PFSK-1 (cell line): Measurements from ENCODE around the gene HTT.

Source experiments
- FOXP2 ChIP-seq: optimal IDR thresholded peaks from 2 replicates; pipeline ENCODE3; 2011; ENCODE audit warnings: borderline replicate concordance, control low read depth, inconsistent platforms; ENCODE audit not compliant: insufficient read depth; ENCODE audit errors: extremely low read length, extremely low read depth
- POLR2AphosphoS5 ChIP-seq: IDR thresholded peaks from 2 replicates; pipeline ENCODE4 v1.6.1; 2012; ENCODE audit warnings: low read depth, mild to moderate bottlenecking, control low read depth, low read length, moderate library complexity
- SIN3A ChIP-seq: IDR thresholded peaks from 2 replicates; pipeline ENCODE4 v1.6.1; 2012; ENCODE audit warnings: mild to moderate bottlenecking, low read length, moderate library complexity, borderline replicate concordance; ENCODE audit not compliant: insufficient read depth
- TAF1 ChIP-seq: IDR thresholded peaks from 2 replicates; pipeline ENCODE4 v1.6.1; 2012; ENCODE audit warnings: low read length, control low read depth, borderline replicate concordance; ENCODE audit not compliant: insufficient read depth
- TF ChIP-seq, protein P1 (sequence below), 2 experiments: IDR thresholded peaks; 2 replicates each; pipeline versions ENCODE4 v1.6.1 to v1.8.0; 2011 to 2012; ENCODE audit warnings: low read depth in 2 of 2, low read length in 2 of 2, control low read depth in 1 of 2, inconsistent platforms in 1 of 2, mild to moderate bottlenecking in 1 of 2, moderate library complexity in 1 of 2; ENCODE audit not compliant: insufficient read depth in 1 of 2

Gene HTT

DNA sequence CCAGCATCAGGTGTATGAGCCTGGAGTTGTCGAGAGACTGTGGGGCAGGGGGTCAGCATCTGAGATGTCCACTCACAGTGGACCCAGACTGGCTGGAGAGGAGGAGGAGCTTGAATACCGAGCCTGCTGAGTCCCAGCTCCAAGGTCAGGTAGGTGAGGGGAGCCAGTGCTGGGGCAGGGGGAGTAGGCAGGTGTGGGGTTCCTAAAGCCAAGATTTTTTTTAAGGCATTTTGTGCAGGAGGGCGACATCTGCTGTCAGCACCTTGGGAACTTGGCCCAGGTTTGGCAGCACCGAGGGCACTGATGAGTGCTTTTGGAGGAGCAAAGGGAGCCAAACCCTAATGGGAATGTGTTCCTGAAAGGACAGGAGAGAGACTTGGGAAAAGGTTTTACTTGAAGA lies 110.2 kb downstream of the HTT start:
- TF ChIP-seq POLR2AphosphoS5, result no peak

DNA sequence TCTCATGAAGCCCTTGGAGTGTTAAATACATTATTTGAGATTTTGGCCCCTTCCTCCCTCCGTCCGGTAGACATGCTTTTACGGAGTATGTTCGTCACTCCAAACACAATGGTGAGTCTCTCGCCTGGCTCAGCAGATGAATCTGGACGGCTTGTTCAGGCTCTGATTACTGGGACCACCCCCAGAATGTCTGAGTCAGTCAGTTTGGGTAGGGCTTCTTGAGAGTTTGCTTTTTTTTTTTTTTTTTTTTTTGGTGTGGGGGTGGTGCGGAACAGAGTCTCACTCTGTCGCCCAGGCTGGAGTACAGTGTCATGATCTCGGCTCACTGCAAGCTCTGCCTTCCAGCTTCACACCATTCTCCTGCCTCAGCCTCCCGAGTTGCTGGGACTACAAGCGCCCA lies 112.1 kb downstream of the HTT start:
- no peak for TF ChIP-seq SIN3A
- no peak for TF ChIP-seq FOXP2
- TF ChIP-seq TAF1, result no peak
- TF ChIP-seq, protein P1, sequence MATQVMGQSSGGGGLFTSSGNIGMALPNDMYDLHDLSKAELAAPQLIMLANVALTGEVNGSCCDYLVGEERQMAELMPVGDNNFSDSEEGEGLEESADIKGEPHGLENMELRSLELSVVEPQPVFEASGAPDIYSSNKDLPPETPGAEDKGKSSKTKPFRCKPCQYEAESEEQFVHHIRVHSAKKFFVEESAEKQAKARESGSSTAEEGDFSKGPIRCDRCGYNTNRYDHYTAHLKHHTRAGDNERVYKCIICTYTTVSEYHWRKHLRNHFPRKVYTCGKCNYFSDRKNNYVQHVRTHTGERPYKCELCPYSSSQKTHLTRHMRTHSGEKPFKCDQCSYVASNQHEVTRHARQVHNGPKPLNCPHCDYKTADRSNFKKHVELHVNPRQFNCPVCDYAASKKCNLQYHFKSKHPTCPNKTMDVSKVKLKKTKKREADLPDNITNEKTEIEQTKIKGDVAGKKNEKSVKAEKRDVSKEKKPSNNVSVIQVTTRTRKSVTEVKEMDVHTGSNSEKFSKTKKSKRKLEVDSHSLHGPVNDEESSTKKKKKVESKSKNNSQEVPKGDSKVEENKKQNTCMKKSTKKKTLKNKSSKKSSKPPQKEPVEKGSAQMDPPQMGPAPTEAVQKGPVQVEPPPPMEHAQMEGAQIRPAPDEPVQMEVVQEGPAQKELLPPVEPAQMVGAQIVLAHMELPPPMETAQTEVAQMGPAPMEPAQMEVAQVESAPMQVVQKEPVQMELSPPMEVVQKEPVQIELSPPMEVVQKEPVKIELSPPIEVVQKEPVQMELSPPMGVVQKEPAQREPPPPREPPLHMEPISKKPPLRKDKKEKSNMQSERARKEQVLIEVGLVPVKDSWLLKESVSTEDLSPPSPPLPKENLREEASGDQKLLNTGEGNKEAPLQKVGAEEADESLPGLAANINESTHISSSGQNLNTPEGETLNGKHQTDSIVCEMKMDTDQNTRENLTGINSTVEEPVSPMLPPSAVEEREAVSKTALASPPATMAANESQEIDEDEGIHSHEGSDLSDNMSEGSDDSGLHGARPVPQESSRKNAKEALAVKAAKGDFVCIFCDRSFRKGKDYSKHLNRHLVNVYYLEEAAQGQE (IDR thresholded peaks at IDR 0.05; ENCODE audit: insufficient read depth in 1 of 2, low read depth in 2 of 2, low read length in 2 of 2), result no peak
- no peak for TF ChIP-seq POLR2AphosphoS5

DNA sequence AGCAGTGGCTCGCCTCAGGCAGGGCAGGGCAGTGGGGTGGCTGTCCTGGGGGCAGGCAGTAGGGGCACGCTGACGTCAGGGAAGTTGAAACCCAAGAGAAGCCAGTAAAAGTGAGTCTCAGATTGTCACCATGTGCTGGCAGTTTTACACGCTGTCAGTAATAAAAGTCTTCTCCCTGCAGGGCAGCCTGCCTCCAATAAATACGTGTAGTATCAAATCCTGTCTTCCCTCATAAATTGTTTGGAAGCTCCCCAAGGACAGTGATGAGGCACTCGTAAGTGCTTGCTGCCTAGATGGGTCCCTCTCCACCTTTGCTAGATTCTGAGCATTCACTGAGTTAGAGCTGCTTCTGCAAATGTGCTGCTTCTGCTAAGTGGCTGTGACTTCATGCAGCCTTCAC lies 113.6 kb downstream of the HTT start:
- no peak for TF ChIP-seq TAF1
- TF ChIP-seq, protein P1 (IDR thresholded peaks at IDR 0.05; ENCODE audit: insufficient read depth in 1 of 2, low read depth in 2 of 2, low read length in 2 of 2), result no peak
- no peak for TF ChIP-seq SIN3A
- TF ChIP-seq FOXP2, result no peak
- no peak for TF ChIP-seq POLR2AphosphoS5

DNA sequence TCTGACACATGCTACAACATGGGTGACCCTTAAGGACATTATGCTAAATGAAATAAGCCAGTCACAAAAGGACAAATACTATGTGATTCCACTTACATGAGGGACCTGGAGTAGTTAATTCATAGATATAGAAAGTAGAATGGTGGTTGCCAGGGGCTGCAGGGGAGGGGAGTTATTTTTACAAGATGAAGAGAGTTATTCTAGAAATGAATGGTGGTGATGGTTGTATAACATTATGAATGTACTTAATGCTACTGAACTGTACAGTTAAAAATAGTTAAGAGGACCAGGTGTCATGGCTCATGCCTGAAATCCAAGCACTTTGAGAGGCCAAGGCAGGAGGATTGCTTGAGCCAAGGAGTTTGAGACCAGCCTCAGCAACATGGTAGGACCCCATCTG lies 115.0 kb downstream of the HTT start:
- no peak for TF ChIP-seq SIN3A
- TF ChIP-seq POLR2AphosphoS5, result no peak
- TF ChIP-seq FOXP2, result no peak
- TF ChIP-seq, protein P1 (IDR thresholded peaks at IDR 0.05; ENCODE audit: insufficient read depth in 1 of 2, low read depth in 2 of 2, low read length in 2 of 2), result no peak
- TF ChIP-seq TAF1, result no peak

DNA sequence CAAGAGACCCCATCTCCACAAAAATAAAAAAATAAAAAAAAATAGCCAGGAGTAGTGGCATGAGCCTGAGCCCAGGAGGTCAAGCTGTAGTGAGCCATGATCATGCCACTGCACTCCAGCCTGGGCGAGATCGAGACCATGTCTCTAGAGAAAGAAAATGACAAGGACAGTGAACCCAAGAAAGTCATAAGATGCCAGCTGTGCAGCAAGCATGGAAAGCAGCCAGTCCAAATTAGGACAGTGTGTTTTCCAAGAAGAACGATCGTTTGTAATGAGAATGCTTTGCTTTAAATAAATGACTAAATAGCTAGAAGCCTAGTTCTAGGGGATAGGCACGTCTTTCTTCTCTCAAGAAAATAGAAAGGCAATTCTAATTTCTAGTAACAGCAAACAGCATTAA lies 116.1 kb downstream of the HTT start:
- TF ChIP-seq TAF1 (no peak), FOXP2 (no peak), POLR2AphosphoS5 (no peak), SIN3A (no peak)
- TF ChIP-seq, protein P1 (IDR thresholded peaks at IDR 0.05; ENCODE audit: insufficient read depth in 1 of 2, low read depth in 2 of 2, low read length in 2 of 2), result no peak
